Keratinocyte (primary cell): ENCODE data around the gene CPED1. TPM values are rescaled to one million over a fixed set of nuclear protein-coding genes. Genes with fewer than 3 reads are reported as not detected.

Source experiments
- DNase-seq: peaks from one replicate; pipeline ENCODE4 v3.0.0-alpha.2; 2011; ENCODE audit warnings: low read depth, missing footprints, low spot score
- FAIRE-seq: peaks from 2 replicates; lab custom pipeline; 2011; peaks lifted over from hg19 to GRCh38; lab: Jason Lieb, UNC
- H2AFZ ChIP-seq: 2 replicates; pipeline ENCODE4 v1.6.0; 2012; ENCODE audit warnings: low read length, control low read depth, inconsistent platforms; ENCODE audit not compliant: control insufficient read depth
- H3K27ac ChIP-seq: 2 replicates; pipeline ENCODE4 v1.5.1; 2011; ENCODE audit warnings: low read length; ENCODE audit not compliant: control insufficient read depth, insufficient read depth
- H3K27me3 ChIP-seq: 3 replicates; pipeline ENCODE4 v1.6.0; 2011; ENCODE audit warnings: low read length; ENCODE audit not compliant: control insufficient read depth, insufficient read depth; ENCODE audit errors: extremely low read depth
- H3K36me3 ChIP-seq, 2 experiments: 2 replicates in 1 of 2; 3 replicates in 1 of 2; pipeline ENCODE4 v1.5.1; 2011; ENCODE audit warnings: low read length in 2 of 2, mild to moderate bottlenecking in 1 of 2; ENCODE audit not compliant: control insufficient read depth in 2 of 2, insufficient read depth in 2 of 2; ENCODE audit errors: extremely low read depth in 1 of 2
- H3K4me1 ChIP-seq: 3 replicates; pipeline ENCODE4 v1.5.1; 2011; ENCODE audit warnings: low read length; ENCODE audit not compliant: control insufficient read depth, insufficient read depth; ENCODE audit errors: extremely low read depth
- H3K4me2 ChIP-seq: 3 replicates; pipeline ENCODE4 v1.6.0; 2011; ENCODE audit warnings: low read depth, low read length; ENCODE audit not compliant: control insufficient read depth, insufficient read depth; ENCODE audit errors: extremely low read depth
- H3K4me3 ChIP-seq, 3 experiments: fragments of 200-600 bp in 1 of 3; sonication (generic) in 1 of 3; 2 replicates in 2 of 3; 3 replicates in 1 of 3; pipeline ENCODE4 v1.5.1; 2011 to 2016; ENCODE audit warnings: low read length in 3 of 3, mild to moderate bottlenecking in 3 of 3, control low read depth in 2 of 3, inconsistent platforms in 1 of 3, low read depth in 1 of 3, mixed read lengths in 1 of 3, mixed run types in 1 of 3, moderate library complexity in 1 of 3; ENCODE audit not compliant: control insufficient read depth in 2 of 3, insufficient read depth in 2 of 3; ENCODE audit errors: extremely low read depth in 1 of 3
- H3K79me2 ChIP-seq: 2 replicates; pipeline ENCODE4 v1.6.0; 2012; ENCODE audit warnings: low read length; ENCODE audit not compliant: control insufficient read depth, insufficient read depth
- H3K9ac ChIP-seq: 3 replicates; pipeline ENCODE4 v1.6.0; 2011; ENCODE audit warnings: low read length; ENCODE audit not compliant: control insufficient read depth, insufficient read depth; ENCODE audit errors: extremely low read depth
- H3K9me1 ChIP-seq: 3 replicates; pipeline ENCODE4 v1.6.0; 2011; ENCODE audit warnings: low read length; ENCODE audit not compliant: control insufficient read depth, insufficient read depth; ENCODE audit errors: extremely low read depth
- H3K9me3 ChIP-seq: 2 replicates; pipeline ENCODE4 v1.5.1; 2012; ENCODE audit warnings: low read depth, low read length; ENCODE audit not compliant: control insufficient read depth
- H4K20me1 ChIP-seq: 3 replicates; pipeline ENCODE4 v1.6.0; 2011; ENCODE audit warnings: low read length; ENCODE audit not compliant: control insufficient read depth, insufficient read depth; ENCODE audit errors: extremely low read depth
- EZH2 ChIP-seq: IDR thresholded peaks from one replicate; pipeline ENCODE4 v1.6.1; 2012; ENCODE audit warnings: inconsistent platforms, mild to moderate bottlenecking, low read length, moderate library complexity
- dilution Hi-C: fragments of 300-500 bp; cut with MboI; formaldehyde crosslinking; loops from one replicate; pipeline ENCODE4 v1.7.0; 2020; ENCODE audit warnings: low sequenced_read_pairs; ENCODE audit not compliant: extremely low pct_ligation_motif_present
- polyA plus RNA-seq, 5 experiments: library from polyadenylated mRNA; depleted of rRNA in 3 of 5; stranded (reverse) in 3 of 5; stranded (forward) in 1 of 5; unstranded in 1 of 5; fragments of >200 nt; gene quantifications; 1 replicate in 1 of 5; 2 replicates in 3 of 5; 3 replicates in 1 of 5; pipeline versions ENCODE4 v1.2.1 to v1.2.3, GENCODE V29; 2011 to 2012; ENCODE audit warnings: missing spikeins in 2 of 5, low read depth in 1 of 5, low replicate concordance in 1 of 5
- TF ChIP-seq, protein P1 (sequence below), 3 experiments: IDR thresholded peaks in 1 of 3; conservative IDR thresholded peaks in 1 of 3; optimal IDR thresholded peaks in 1 of 3; 2 replicates in 2 of 3; 3 replicates in 1 of 3; pipeline versions ENCODE3 to v1.5.1; 2011; ENCODE audit warnings: low read length in 3 of 3, mild to moderate bottlenecking in 3 of 3, moderate library complexity in 2 of 3, control low read depth in 1 of 3, inconsistent platforms in 1 of 3; ENCODE audit not compliant: insufficient read depth in 2 of 3; ENCODE audit errors: extremely low read depth in 1 of 3

Gene CPED1
- polyA plus RNA-seq, 1 donor (not counting 4 experiments of a cell fraction or from before 2014, with no cell fraction given): 0.62 TPM

DNA sequence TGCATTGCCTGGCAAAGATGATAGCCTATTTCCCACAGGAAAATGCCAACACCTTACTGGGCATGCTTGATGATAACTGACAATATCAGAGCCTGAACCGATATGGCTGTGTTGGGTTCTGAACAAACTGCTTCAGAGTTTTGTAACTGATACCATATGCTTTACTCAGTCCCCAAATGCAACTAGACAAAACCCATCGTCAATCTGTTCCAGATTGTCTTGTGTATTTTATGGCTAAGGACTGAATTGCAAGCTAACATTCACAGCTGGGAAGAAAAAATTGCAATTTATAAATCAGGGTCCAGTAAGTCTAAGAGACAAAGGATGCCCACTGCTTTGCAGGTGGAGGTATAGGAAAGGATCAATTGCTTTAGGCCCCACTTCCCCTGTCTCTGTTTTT, 223.5 kb downstream of the CPED1 start:
- no peak for TF ChIP-seq EZH2
- TF ChIP-seq, protein P1, sequence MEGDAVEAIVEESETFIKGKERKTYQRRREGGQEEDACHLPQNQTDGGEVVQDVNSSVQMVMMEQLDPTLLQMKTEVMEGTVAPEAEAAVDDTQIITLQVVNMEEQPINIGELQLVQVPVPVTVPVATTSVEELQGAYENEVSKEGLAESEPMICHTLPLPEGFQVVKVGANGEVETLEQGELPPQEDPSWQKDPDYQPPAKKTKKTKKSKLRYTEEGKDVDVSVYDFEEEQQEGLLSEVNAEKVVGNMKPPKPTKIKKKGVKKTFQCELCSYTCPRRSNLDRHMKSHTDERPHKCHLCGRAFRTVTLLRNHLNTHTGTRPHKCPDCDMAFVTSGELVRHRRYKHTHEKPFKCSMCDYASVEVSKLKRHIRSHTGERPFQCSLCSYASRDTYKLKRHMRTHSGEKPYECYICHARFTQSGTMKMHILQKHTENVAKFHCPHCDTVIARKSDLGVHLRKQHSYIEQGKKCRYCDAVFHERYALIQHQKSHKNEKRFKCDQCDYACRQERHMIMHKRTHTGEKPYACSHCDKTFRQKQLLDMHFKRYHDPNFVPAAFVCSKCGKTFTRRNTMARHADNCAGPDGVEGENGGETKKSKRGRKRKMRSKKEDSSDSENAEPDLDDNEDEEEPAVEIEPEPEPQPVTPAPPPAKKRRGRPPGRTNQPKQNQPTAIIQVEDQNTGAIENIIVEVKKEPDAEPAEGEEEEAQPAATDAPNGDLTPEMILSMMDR (optimal IDR thresholded peaks at IDR 0.05 in 1 of 3, IDR thresholded peaks at IDR 0.05 in 1 of 3, conservative IDR thresholded peaks at IDR 0.05 in 1 of 3; ENCODE audit: extremely low read depth in 1 of 3, insufficient read depth in 2 of 3, low read length in 3 of 3): no peak
- FAIRE-seq: no peak
- dilution Hi-C loops: no loop called here

DNA sequence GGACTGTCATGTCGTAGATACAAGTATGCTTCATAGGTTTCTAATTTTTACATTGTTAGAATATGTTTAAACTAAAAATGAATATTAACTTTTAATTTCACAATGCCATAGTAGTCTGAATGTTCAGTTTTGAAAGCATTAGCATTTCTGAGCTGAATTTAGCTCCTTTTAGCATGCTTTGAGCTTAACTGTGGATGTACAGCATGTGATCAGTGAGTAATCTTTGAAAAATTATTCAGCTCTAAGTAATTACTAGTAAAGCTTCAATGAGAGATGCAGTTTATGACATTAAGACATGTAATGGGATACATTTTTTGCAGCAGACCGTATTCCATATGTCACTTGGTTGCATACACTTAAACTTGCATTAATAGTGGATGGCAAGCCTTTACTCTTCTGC, 226.1 kb downstream of the CPED1 start:
- H3K9ac ChIP-seq: no peak overlapping the region
- dilution Hi-C loops: no loop called here
- H3K4me2 ChIP-seq: no peak overlapping the region
- no peaks in the 10 kb centered on the region for H3K9me3 ChIP-seq
- H3K79me2 ChIP-seq: no peaks in the 10 kb centered on the region
- DNase-seq (no peak), FAIRE-seq (no peak)
- no peak overlapping the region for H3K4me3 ChIP-seq
- H3K36me3 ChIP-seq: no peaks in the 10 kb centered on the region
- H4K20me1 ChIP-seq: no peaks in the 10 kb centered on the region
- no peaks in the 10 kb centered on the region for H3K27me3 ChIP-seq
- TF ChIP-seq, protein P1 (optimal IDR thresholded peaks at IDR 0.05 in 1 of 3, IDR thresholded peaks at IDR 0.05 in 1 of 3, conservative IDR thresholded peaks at IDR 0.05 in 1 of 3; ENCODE audit: extremely low read depth in 1 of 3, insufficient read depth in 2 of 3, low read length in 3 of 3): no peak
- TF ChIP-seq EZH2: no peak
- no peak overlapping the region for H3K27ac ChIP-seq
- H3K4me1 ChIP-seq: no peaks in the 10 kb centered on the region
- H2AFZ ChIP-seq: no peak overlapping the region
- no peaks in the 10 kb centered on the region for H3K9me1 ChIP-seq

More for the DNA sequence above, 223.5 kb downstream of the CPED1 start:
- Histone ChIP-seq H4K20me1 (no peaks in the 10 kb centered on the region), H3K9ac (no peak overlapping the region), H3K79me2 (no peaks in the 10 kb centered on the region), H2AFZ (no peak overlapping the region), H3K4me3 (no peak overlapping the region), H3K9me1 (no peaks in the 10 kb centered on the region), H3K4me1 (no peaks in the 10 kb centered on the region), H3K9me3 (no peaks in the 10 kb centered on the region), H3K4me2 (no peak overlapping the region), H3K27ac (no peak overlapping the region), H3K27me3 (no peaks in the 10 kb centered on the region), H3K36me3 (no peaks in the 10 kb centered on the region)
- no peak for DNase-seq
